CD4-positive, alpha-beta T cell (primary cell): ENCODE data around the gene FAM131B. TPM values are rescaled to one million over a fixed set of nuclear protein-coding genes. Genes with fewer than 3 reads are reported as not detected.

Source experiments
- ATAC-seq: fragments of 200-7000 bp; cut with Tn5 transposase; one replicate; pipeline ENCODE4 v1.10.0; 2022; ENCODE audit warnings: mild to moderate bottlenecking; ENCODE audit not compliant: poor library complexity
- CTCF ChIA-PET: fragments of 350-600 bp; sonication (Branson Sonifier 250); formaldehyde crosslinking; loops from one replicate; lab custom pipeline; 2021; ENCODE audit warnings: antibody characterized with exemption, inconsistent platforms; lab: Charles Lee
- POLR2A ChIA-PET: fragments of 350-600 bp; sonication (Branson Sonifier 250); formaldehyde crosslinking; loops from one replicate; lab custom pipeline; 2021; ENCODE audit warnings: antibody characterized with exemption, inconsistent platforms; lab: Charles Lee
- DNase-seq, 14 experiments: peaks; one replicate each; pipeline ENCODE4 v3.0.0-alpha.2; 2013 to 2020; ENCODE audit warnings: mixed read lengths in 2 of 14
- H3K27ac ChIP-seq, 2 donors: one replicate each; pipeline versions ENCODE4 v1.5.1 to v1.7.0; 2013; ENCODE audit warnings: low read length in 2 of 2, low read depth in 1 of 2, mild to moderate bottlenecking in 1 of 2
- H3K27me3 ChIP-seq, 2 experiments: 1 replicate in 1 of 2; 2 replicates in 1 of 2; pipeline versions ENCODE4 v1.6.1 to v1.7.0; 2013; ENCODE audit warnings: low read length in 2 of 2, control low read depth in 1 of 2, mild to moderate bottlenecking in 1 of 2, moderate library complexity in 1 of 2; ENCODE audit not compliant: insufficient read depth in 2 of 2, control insufficient read depth in 1 of 2
- H3K36me3 ChIP-seq: one replicate; pipeline ENCODE4 v1.6.1; 2013; ENCODE audit warnings: low read length, control low read depth; ENCODE audit not compliant: insufficient read depth
- H3K4me1 ChIP-seq: one replicate; pipeline ENCODE4 v1.6.1; 2013; ENCODE audit warnings: low read length, control low read depth; ENCODE audit not compliant: insufficient read depth
- H3K4me3 ChIP-seq: one replicate; pipeline ENCODE4 v1.5.1; 2013; ENCODE audit warnings: mild to moderate bottlenecking, low read length, moderate library complexity
- H3K9me3 ChIP-seq, 2 experiments: 1 replicate in 1 of 2; 2 replicates in 1 of 2; pipeline versions ENCODE4 v1.6.1 to v1.7.0; 2013; ENCODE audit warnings: low read length in 2 of 2, mild to moderate bottlenecking in 2 of 2, control low read depth in 1 of 2, moderate library complexity in 1 of 2; ENCODE audit not compliant: control insufficient read depth in 1 of 2, insufficient read depth in 1 of 2
- H3K27ac Mint-ChIP-seq: one replicate; pipeline ENCODE4 v1.8.0; 2020; ENCODE audit warnings: mixed read lengths
- H3K27me3 Mint-ChIP-seq: one replicate; pipeline ENCODE4 v1.8.0; 2021; ENCODE audit warnings: mixed read lengths
- H3K36me3 Mint-ChIP-seq: one replicate; pipeline ENCODE4 v1.8.0; 2021; ENCODE audit warnings: low read depth, mixed read lengths
- H3K4me1 Mint-ChIP-seq: one replicate; pipeline ENCODE4 v1.8.0; 2021; ENCODE audit warnings: low read depth, mixed read lengths
- H3K4me3 Mint-ChIP-seq: one replicate; pipeline ENCODE4 v1.8.0; 2020; ENCODE audit warnings: mild to moderate bottlenecking, mixed read lengths
- H3K9me3 Mint-ChIP-seq: one replicate; pipeline ENCODE4 v1.8.0; 2020; ENCODE audit warnings: mixed read lengths
- CTCF ChIP-seq: fragments of 200-600 bp; IDR thresholded peaks from one replicate; pipeline ENCODE4 v1.8.0; 2022; ENCODE audit warnings: antibody characterized with exemption, mild to moderate bottlenecking
- intact Hi-C, 2 experiments: fragments of 100-400 bp; cut with DNase I in 1 of 2; cut with micrococcal nuclease in 1 of 2; formaldehyde crosslinking; loops; one replicate each; pipeline versions ENCODE4 v1.15.1 to v1.9.0; 2023 to 2025; cut with DNase I, micrococcal nuclease
- total RNA-seq, 174 experiments: library from RNA in 2 of 174; stranded (reverse) in 2 of 174; gene quantifications; one replicate each; pipeline ENCODE4 v1.2.3 and lab custom pipeline; 2021 to 2026

The FAM131B gene
- total RNA-seq, 2 experiments from 2014 or later = 0.14 TPM; not detected in 1

- H3K27me3 Mint-ChIP-seq = no peaks in the 10 kb centered on the region
- no peak for DNase-seq
- ATAC-seq = no peak
- H3K27ac Mint-ChIP-seq = peak overlapping the region; percentile 14
- H3K9me3 Mint-ChIP-seq = no peaks in the 10 kb centered on the region
- Histone ChIP-seq H3K27ac (no peak overlapping the region), H3K27me3 (no peaks in the 10 kb centered on the region), H3K4me3 (no peak overlapping the region), H3K4me1 (peaks cover 28% of the 10 kb centered on the region), H3K9me3 (no peaks in the 10 kb centered on the region), H3K36me3 (peaks cover 82% of the 10 kb centered on the region)
- H3K36me3 Mint-ChIP-seq = peaks cover 80% of the 10 kb centered on the region
- CTCF ChIA-PET = interaction anchor here (0.8 kb wide), 1 partner anchor 11 kb away, joined by 5 read pairs; no protein-coding TSS in a partner anchor
- TF ChIP-seq CTCF = no peak
- peaks cover 19% of the 10 kb centered on the region for H3K4me1 Mint-ChIP-seq
- intact Hi-C loops = no loop called here
- POLR2A ChIA-PET = interaction anchor here (0.6 to 4.5 kb wide), 6 partner anchors 7 to 46 kb away, joined by 3 to 31 read pairs (median 6); partner anchors contain the start of gene EPHA1
- H3K4me3 Mint-ChIP-seq = no peak overlapping the region
These were observed 29.2 kb upstream of the FAM131B start for GRCh38 chr7:143391462-143392404.

DNA sequence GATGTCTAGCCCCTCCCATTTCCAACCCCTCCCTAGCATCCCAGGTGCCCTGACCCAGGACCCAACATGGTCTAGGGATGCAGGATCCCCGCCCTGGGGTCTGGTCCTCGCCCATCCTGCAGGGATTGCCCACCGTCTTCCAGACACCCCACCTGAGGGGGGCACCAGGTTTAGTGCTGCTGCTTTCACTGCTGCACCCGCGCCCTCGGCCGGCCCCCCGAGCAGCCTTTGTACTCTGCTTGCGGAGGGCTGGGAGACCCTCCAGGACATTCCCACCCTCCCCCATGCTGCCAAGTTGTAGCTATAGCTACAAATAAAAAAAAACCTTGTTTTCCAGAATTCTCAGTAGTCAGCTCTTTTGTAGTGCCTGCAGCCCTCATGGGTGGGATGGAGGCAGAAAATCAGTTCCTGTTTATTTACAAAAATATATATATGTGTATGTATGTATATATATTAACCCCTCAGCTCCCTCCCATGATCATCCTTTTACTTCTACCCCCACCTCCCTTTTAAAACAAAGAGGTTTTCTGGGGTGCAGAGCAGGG is 28.3 kb upstream of the FAM131B start:
- no peaks in the 10 kb centered on the region for H3K9me3 Mint-ChIP-seq
- peaks cover 77% of the 10 kb centered on the region for H3K36me3 ChIP-seq
- no peaks in the 10 kb centered on the region for H3K27me3 ChIP-seq
- H3K36me3 Mint-ChIP-seq = peaks cover 71% of the 10 kb centered on the region
- no peak for ATAC-seq
- intact Hi-C loops = no loop called here
- H3K4me3 Mint-ChIP-seq = no peak overlapping the region
- TF ChIP-seq CTCF = no peak
- peak overlapping the region; percentile 61 for H3K27ac Mint-ChIP-seq
- POLR2A ChIA-PET = interaction anchor here (0.6 to 4.5 kb wide), 6 partner anchors 9 to 17 kb away, joined by 3 to 31 read pairs (median 3); partner anchors contain the start of genes EPHA1 and ZYX
- no peak overlapping the region for H3K27ac ChIP-seq
- no peaks in the 10 kb centered on the region for H3K9me3 ChIP-seq
- no peak for DNase-seq
- peaks cover 37% of the 10 kb centered on the region for H3K4me1 ChIP-seq
- no peaks in the 10 kb centered on the region for H3K27me3 Mint-ChIP-seq
- no peak overlapping the region for H3K4me3 ChIP-seq
- peaks cover 19% of the 10 kb centered on the region for H3K4me1 Mint-ChIP-seq
- CTCF ChIA-PET = interaction anchor here (0.8 kb wide), 1 partner anchor 11 kb away, joined by 5 read pairs; no protein-coding TSS in a partner anchor

- no peaks in the 10 kb centered on the region for H3K9me3 Mint-ChIP-seq
- H3K4me3 Mint-ChIP-seq = no peak overlapping the region
- Histone ChIP-seq H3K9me3 (no peaks in the 10 kb centered on the region), H3K27me3 (no peaks in the 10 kb centered on the region), H3K4me3 (no peak overlapping the region), H3K27ac (no peak overlapping the region), H3K4me1 (peaks cover 40% of the 10 kb centered on the region), H3K36me3 (peaks cover 72% of the 10 kb centered on the region)
- peaks cover 65% of the 10 kb centered on the region for H3K36me3 Mint-ChIP-seq
- DNase-seq (no peak), ATAC-seq (no peak)
- TF ChIP-seq CTCF = no peak
- peaks cover 17% of the 10 kb centered on the region for H3K4me1 Mint-ChIP-seq
- H3K27ac Mint-ChIP-seq = peak overlapping the region; percentile 61
- CTCF ChIA-PET = no interaction called here
- POLR2A ChIA-PET = interaction anchor here (1.1 to 4.5 kb wide), 5 partner anchors 9 to 17 kb away, joined by 3 to 31 read pairs (median 3); partner anchors contain the start of genes EPHA1 and ZYX
- intact Hi-C loops = no loop called here
- H3K27me3 Mint-ChIP-seq = no peaks in the 10 kb centered on the region
These were observed 27.7 kb upstream of the FAM131B start for GRCh38 chr7:143390104-143390772.
